Keratinocyte (primary cell): ENCODE results near the gene PRR3. TPM values are rescaled to one million over a fixed set of nuclear protein-coding genes. Genes with fewer than 3 reads are reported as not detected.
A peak's percentile ranks its signal among the peaks of the same experiment; 100 is the strongest.

Source experiments
- DNase-seq: peaks from one replicate; pipeline ENCODE4 v3.0.0-alpha.2; 2011; ENCODE audit warnings: low read depth, missing footprints, low spot score
- FAIRE-seq: peaks from 2 replicates; lab custom pipeline; 2011; peaks lifted over from hg19 to GRCh38; lab: Jason Lieb, UNC
- H2AFZ ChIP-seq: 2 replicates; pipeline ENCODE4 v1.6.0; 2012; ENCODE audit warnings: low read length, control low read depth, inconsistent platforms; ENCODE audit not compliant: control insufficient read depth
- H3K27ac ChIP-seq: 2 replicates; pipeline ENCODE4 v1.5.1; 2011; ENCODE audit warnings: low read length; ENCODE audit not compliant: control insufficient read depth, insufficient read depth
- H3K27me3 ChIP-seq: 3 replicates; pipeline ENCODE4 v1.6.0; 2011; ENCODE audit warnings: low read length; ENCODE audit not compliant: control insufficient read depth, insufficient read depth; ENCODE audit errors: extremely low read depth
- H3K36me3 ChIP-seq, 2 experiments: 2 replicates in 1 of 2; 3 replicates in 1 of 2; pipeline ENCODE4 v1.5.1; 2011; ENCODE audit warnings: low read length in 2 of 2, mild to moderate bottlenecking in 1 of 2; ENCODE audit not compliant: control insufficient read depth in 2 of 2, insufficient read depth in 2 of 2; ENCODE audit errors: extremely low read depth in 1 of 2
- H3K4me1 ChIP-seq: 3 replicates; pipeline ENCODE4 v1.5.1; 2011; ENCODE audit warnings: low read length; ENCODE audit not compliant: control insufficient read depth, insufficient read depth; ENCODE audit errors: extremely low read depth
- H3K4me2 ChIP-seq: 3 replicates; pipeline ENCODE4 v1.6.0; 2011; ENCODE audit warnings: low read depth, low read length; ENCODE audit not compliant: control insufficient read depth, insufficient read depth; ENCODE audit errors: extremely low read depth
- H3K4me3 ChIP-seq, 3 experiments: fragments of 200-600 bp in 1 of 3; sonication (generic) in 1 of 3; 2 replicates in 2 of 3; 3 replicates in 1 of 3; pipeline ENCODE4 v1.5.1; 2011 to 2016; ENCODE audit warnings: low read length in 3 of 3, mild to moderate bottlenecking in 3 of 3, control low read depth in 2 of 3, inconsistent platforms in 1 of 3, low read depth in 1 of 3, mixed read lengths in 1 of 3, mixed run types in 1 of 3, moderate library complexity in 1 of 3; ENCODE audit not compliant: control insufficient read depth in 2 of 3, insufficient read depth in 2 of 3; ENCODE audit errors: extremely low read depth in 1 of 3
- H3K79me2 ChIP-seq: 2 replicates; pipeline ENCODE4 v1.6.0; 2012; ENCODE audit warnings: low read length; ENCODE audit not compliant: control insufficient read depth, insufficient read depth
- H3K9ac ChIP-seq: 3 replicates; pipeline ENCODE4 v1.6.0; 2011; ENCODE audit warnings: low read length; ENCODE audit not compliant: control insufficient read depth, insufficient read depth; ENCODE audit errors: extremely low read depth
- H3K9me1 ChIP-seq: 3 replicates; pipeline ENCODE4 v1.6.0; 2011; ENCODE audit warnings: low read length; ENCODE audit not compliant: control insufficient read depth, insufficient read depth; ENCODE audit errors: extremely low read depth
- H3K9me3 ChIP-seq: 2 replicates; pipeline ENCODE4 v1.5.1; 2012; ENCODE audit warnings: low read depth, low read length; ENCODE audit not compliant: control insufficient read depth
- H4K20me1 ChIP-seq: 3 replicates; pipeline ENCODE4 v1.6.0; 2011; ENCODE audit warnings: low read length; ENCODE audit not compliant: control insufficient read depth, insufficient read depth; ENCODE audit errors: extremely low read depth
- CTCF ChIP-seq, 3 experiments: IDR thresholded peaks in 1 of 3; conservative IDR thresholded peaks in 1 of 3; optimal IDR thresholded peaks in 1 of 3; 2 replicates in 2 of 3; 3 replicates in 1 of 3; pipeline versions ENCODE3 to v1.5.1; 2011; ENCODE audit warnings: low read length in 3 of 3, mild to moderate bottlenecking in 3 of 3, moderate library complexity in 2 of 3, control low read depth in 1 of 3, inconsistent platforms in 1 of 3; ENCODE audit not compliant: insufficient read depth in 2 of 3; ENCODE audit errors: extremely low read depth in 1 of 3
- EZH2 ChIP-seq: IDR thresholded peaks from one replicate; pipeline ENCODE4 v1.6.1; 2012; ENCODE audit warnings: inconsistent platforms, mild to moderate bottlenecking, low read length, moderate library complexity
- dilution Hi-C: fragments of 300-500 bp; cut with MboI; formaldehyde crosslinking; loops from one replicate; pipeline ENCODE4 v1.7.0; 2020; ENCODE audit warnings: low sequenced_read_pairs; ENCODE audit not compliant: extremely low pct_ligation_motif_present
- polyA plus RNA-seq, 5 experiments: library from polyadenylated mRNA; depleted of rRNA in 3 of 5; stranded (reverse) in 3 of 5; stranded (forward) in 1 of 5; unstranded in 1 of 5; fragments of >200 nt; gene quantifications; 1 replicate in 1 of 5; 2 replicates in 3 of 5; 3 replicates in 1 of 5; pipeline versions ENCODE4 v1.2.1 to v1.2.3, GENCODE V29; 2011 to 2012; ENCODE audit warnings: missing spikeins in 2 of 5, low read depth in 1 of 5, low replicate concordance in 1 of 5

The PRR3 gene
- polyA plus RNA-seq, 1 donor (not counting 4 experiments of a cell fraction or from before 2014, with no cell fraction given) = 6.1 TPM

DNA sequence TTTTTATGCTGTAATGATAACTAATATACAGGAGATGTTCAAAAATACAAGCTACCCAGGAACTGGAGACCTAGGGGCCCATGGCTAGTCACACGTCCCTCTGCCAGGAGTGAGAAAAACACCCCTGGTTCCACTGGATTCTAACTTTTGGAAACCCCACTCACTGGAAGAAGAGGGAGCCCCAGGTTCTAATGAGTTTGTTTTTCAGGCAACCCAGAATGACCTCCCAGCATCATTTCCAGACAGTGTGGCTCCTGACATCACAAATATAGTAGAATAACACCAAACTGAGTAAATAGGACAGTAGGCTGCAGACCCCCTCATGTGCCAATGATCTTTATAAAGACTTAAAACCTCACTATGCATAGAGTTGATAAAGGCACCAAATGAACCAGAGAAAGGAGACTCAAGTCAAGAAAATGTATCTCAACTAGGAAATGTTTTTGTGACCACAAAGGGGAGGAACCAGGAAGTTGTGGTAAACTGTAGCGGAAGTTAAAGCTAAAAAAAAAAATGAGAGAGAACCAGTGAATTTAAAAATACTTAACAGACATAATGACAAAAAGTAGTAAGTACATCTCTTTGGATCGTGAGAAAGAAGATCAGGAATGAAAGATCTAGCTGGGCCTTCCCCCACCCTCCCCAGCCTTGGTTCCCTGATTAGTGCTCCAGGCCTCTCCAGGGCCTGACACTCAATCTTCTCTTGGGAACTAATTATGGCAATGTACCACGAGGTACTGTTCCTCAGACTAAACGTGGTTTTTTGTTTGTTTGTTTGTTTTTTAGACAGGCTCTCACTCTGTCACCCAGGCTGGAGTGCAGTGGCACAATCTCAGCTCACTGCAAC is 48.0 kb upstream of the PRR3 start:
- dilution Hi-C loops = no loop called here
- H3K4me3 ChIP-seq = no peak overlapping the region
- H4K20me1 ChIP-seq = no peaks in the 10 kb centered on the region
- H3K27me3 ChIP-seq = no peaks in the 10 kb centered on the region
- no peak for TF ChIP-seq CTCF (optimal IDR thresholded peaks at IDR 0.05 in 1 of 3, IDR thresholded peaks at IDR 0.05 in 1 of 3, conservative IDR thresholded peaks at IDR 0.05 in 1 of 3; ENCODE audit: extremely low read depth in 1 of 3, insufficient read depth in 2 of 3, low read length in 3 of 3)
- TF ChIP-seq EZH2 = no peak
- H2AFZ ChIP-seq = peak overlapping the region; percentile 64
- peaks cover 8% of the 10 kb centered on the region for H3K4me1 ChIP-seq
- no peaks in the 10 kb centered on the region for H3K9me3 ChIP-seq
- FAIRE-seq (peak; percentile 63), DNase-seq (no peak)
- H3K79me2 ChIP-seq = no peaks in the 10 kb centered on the region
- no peaks in the 10 kb centered on the region for H3K36me3 ChIP-seq
- no peak overlapping the region for H3K27ac ChIP-seq
- H3K9me1 ChIP-seq = no peaks in the 10 kb centered on the region
- no peak overlapping the region for H3K9ac ChIP-seq
- peak overlapping the region; percentile 17 for H3K4me2 ChIP-seq

GRCh38 chr6:30510419-30511168 is 46.5 kb upstream of the PRR3 start:
- H3K9ac ChIP-seq = no peak overlapping the region
- dilution Hi-C loops = no loop called here
- no peak overlapping the region for H3K4me3 ChIP-seq
- no peaks in the 10 kb centered on the region for H3K79me2 ChIP-seq
- peak overlapping the region; percentile 15 for H2AFZ ChIP-seq
- H3K9me1 ChIP-seq = no peaks in the 10 kb centered on the region
- no peaks in the 10 kb centered on the region for H3K36me3 ChIP-seq
- H3K27ac ChIP-seq = no peak overlapping the region
- no peaks in the 10 kb centered on the region for H4K20me1 ChIP-seq
- no peaks in the 10 kb centered on the region for H3K9me3 ChIP-seq
- H3K27me3 ChIP-seq = no peaks in the 10 kb centered on the region
- TF ChIP-seq CTCF (optimal IDR thresholded peaks at IDR 0.05 in 1 of 3, IDR thresholded peaks at IDR 0.05 in 1 of 3, conservative IDR thresholded peaks at IDR 0.05 in 1 of 3; ENCODE audit: extremely low read depth in 1 of 3, insufficient read depth in 2 of 3, low read length in 3 of 3) (no peak), EZH2 (no peak)
- peaks cover 8% of the 10 kb centered on the region for H3K4me1 ChIP-seq
- H3K4me2 ChIP-seq = no peak overlapping the region
- FAIRE-seq (no peak), DNase-seq (no peak)
